HEK293 (cell line): ENCODE measurements around the gene ACOX2.
A peak's percentile ranks its signal among the peaks of the same experiment; 100 is the strongest.
"Not testable (repeated sequence)": the region's sequence is repeated elsewhere in the genome, so short reads cannot be mapped to it uniquely, and the experiment has no call there.

Experiments
- CTCF ChIA-PET: fragments of 350-600 bp; formaldehyde crosslinking; extraction: SDS; loops from one replicate; lab custom pipeline; 2021; ENCODE audit warnings: antibody characterized with exemption; lab: Yijun Ruan, JAX
- POLR2A ChIA-PET: fragments of 300-600 bp; formaldehyde crosslinking; extraction: SDS; loops from one replicate; lab custom pipeline; 2020; ENCODE audit warnings: antibody characterized with exemption, inconsistent platforms; lab: Yijun Ruan, JAX
- H3K27ac ChIP-seq: fragments of 200-500 bp; sonication (Bioruptor generic); 2 replicates; pipeline ENCODE4 v1.5.1; 2014; ENCODE audit warnings: low read depth, low read length, control low read depth, inconsistent platforms; ENCODE audit errors: extremely low read depth
- H3K36me3 ChIP-seq, 2 experiments: fragments of 200-500 bp in 1 of 2; sonication (Bioruptor generic) in 1 of 2; 1 replicate in 1 of 2; 2 replicates in 1 of 2; pipeline ENCODE4 v1.5.1; 2014 to 2017; ENCODE audit warnings: inconsistent platforms in 2 of 2, low read length in 2 of 2; ENCODE audit not compliant: control insufficient read depth in 2 of 2, insufficient read depth in 1 of 2
- H3K4me1 ChIP-seq: fragments of 200-500 bp; sonication (Bioruptor generic); 2 replicates; pipeline ENCODE4 v1.5.1; 2014; ENCODE audit warnings: mild to moderate bottlenecking, low read length, inconsistent platforms; ENCODE audit not compliant: control insufficient read depth, insufficient read depth
- H3K4me3 ChIP-seq: 2 replicates; pipeline ENCODE4 v1.5.1; 2011; ENCODE audit warnings: low read depth, mild to moderate bottlenecking, control low read depth, low read length, moderate library complexity
- H3K9me3 ChIP-seq: fragments of 200-500 bp; sonication (Bioruptor generic); 2 replicates; pipeline ENCODE4 v1.5.1; 2014; ENCODE audit warnings: low read depth, low read length, inconsistent platforms; ENCODE audit not compliant: control insufficient read depth, insufficient read depth
- BCL11A ChIP-seq: fragments of 450-650 bp; formaldehyde crosslinking; IDR thresholded peaks from 2 replicates; pipeline ENCODE4 v1.5.1; 2016; ENCODE audit warnings: low read depth, missing biosample characterization, missing genetic modification characterization
- HOXC10 ChIP-seq: sonication (generic); formaldehyde crosslinking; IDR thresholded peaks from 2 replicates; pipeline ENCODE4 v1.8.1; 2023; ENCODE audit warnings: mild to moderate bottlenecking, missing genetic modification reagents
- HOXD13 ChIP-seq: sonication (generic); formaldehyde crosslinking; IDR thresholded peaks from 2 replicates; pipeline ENCODE4 v1.8.0; 2022; ENCODE audit warnings: missing genetic modification reagents, borderline replicate concordance
- KLF10 ChIP-seq: fragments of 450-650 bp; IDR thresholded peaks from 2 replicates; pipeline ENCODE4 v1.5.1; 2018; ENCODE audit warnings: missing biosample characterization, mild to moderate bottlenecking, missing genetic modification characterization
- SP7 ChIP-seq: fragments of 450-650 bp; formaldehyde crosslinking; IDR thresholded peaks from 2 replicates; pipeline ENCODE4 v1.5.1; 2016; ENCODE audit warnings: missing biosample characterization, missing genetic modification characterization
- ZBTB26 ChIP-seq: fragments of 450-650 bp; formaldehyde crosslinking; optimal IDR thresholded peaks from 2 replicates; pipeline ENCODE3; 2016; ENCODE audit warnings: missing biosample characterization, mild to moderate bottlenecking, missing genetic modification characterization
- ZBTB7A ChIP-seq: fragments of 450-650 bp; formaldehyde crosslinking; IDR thresholded peaks from 2 replicates; pipeline ENCODE4 v1.5.1; 2016; ENCODE audit warnings: low read depth, missing biosample characterization, missing genetic modification characterization
- ZEB2 ChIP-seq: fragments of 450-650 bp; formaldehyde crosslinking; IDR thresholded peaks from 2 replicates; pipeline ENCODE4 v1.5.1; 2016; ENCODE audit warnings: missing biosample characterization, missing genetic modification characterization
- ZFP69B ChIP-seq: fragments of 450-650 bp; formaldehyde crosslinking; IDR thresholded peaks from 2 replicates; pipeline ENCODE4 v1.5.1; 2016; ENCODE audit warnings: missing biosample characterization, missing genetic modification characterization
- ZIC2 ChIP-seq: fragments of 450-650 bp; formaldehyde crosslinking; IDR thresholded peaks from 2 replicates; pipeline ENCODE4 v1.5.1; 2016; ENCODE audit warnings: missing biosample characterization, missing genetic modification characterization
- ZNF132 ChIP-seq: fragments of 450-650 bp; formaldehyde crosslinking; IDR thresholded peaks from 2 replicates; pipeline ENCODE4 v1.5.1; 2017; ENCODE audit warnings: missing biosample characterization, missing genetic modification characterization, borderline replicate concordance
- ZNF146 ChIP-seq: fragments of 450-650 bp; formaldehyde crosslinking; IDR thresholded peaks from 2 replicates; pipeline ENCODE4 v1.5.1; 2016; ENCODE audit warnings: missing biosample characterization, missing genetic modification characterization
- ZNF19 ChIP-seq: fragments of 450-650 bp; formaldehyde crosslinking; IDR thresholded peaks from 2 replicates; pipeline ENCODE4; 2016; ENCODE audit warnings: missing biosample characterization, missing genetic modification characterization, low read depth
- ZNF266 ChIP-seq: fragments of 450-650 bp; formaldehyde crosslinking; IDR thresholded peaks from 2 replicates; pipeline ENCODE4 v1.5.1; 2016; ENCODE audit warnings: missing biosample characterization, missing genetic modification characterization, low read depth
- ZNF292 ChIP-seq: fragments of 450-650 bp; formaldehyde crosslinking; IDR thresholded peaks from 2 replicates; pipeline ENCODE4 v1.5.1; 2016; ENCODE audit warnings: low read depth, missing biosample characterization, missing genetic modification characterization, borderline replicate concordance
- ZNF433 ChIP-seq: fragments of 450-650 bp; formaldehyde crosslinking; IDR thresholded peaks from 2 replicates; pipeline ENCODE4 v1.5.1; 2016; ENCODE audit warnings: missing biosample characterization, missing genetic modification characterization, low read depth
- ZNF518A ChIP-seq: fragments of 450-650 bp; formaldehyde crosslinking; conservative IDR thresholded peaks from 2 replicates; pipeline ENCODE4 v1.5.1; 2016; ENCODE audit warnings: low read depth, missing biosample characterization, missing genetic modification characterization
- ZNF544 ChIP-seq: fragments of 450-650 bp; formaldehyde crosslinking; IDR thresholded peaks from 2 replicates; pipeline ENCODE4 v1.5.0; 2017; ENCODE audit warnings: missing biosample characterization, missing genetic modification characterization
- ZNF629 ChIP-seq: fragments of 450-650 bp; formaldehyde crosslinking; IDR thresholded peaks from 2 replicates; pipeline ENCODE4 v1.5.1; 2017; ENCODE audit warnings: missing biosample characterization, missing genetic modification characterization
- ZNF660 ChIP-seq: fragments of 450-650 bp; IDR thresholded peaks from 2 replicates; pipeline ENCODE4 v1.5.1; 2018; ENCODE audit warnings: missing biosample characterization, mild to moderate bottlenecking, missing genetic modification characterization
- ZNF664 ChIP-seq: fragments of 450-650 bp; formaldehyde crosslinking; IDR thresholded peaks from 2 replicates; pipeline ENCODE4 v1.5.1; 2016; ENCODE audit warnings: missing biosample characterization, missing genetic modification characterization
- ZNF704 ChIP-seq: fragments of 450-650 bp; formaldehyde crosslinking; IDR thresholded peaks from 2 replicates; pipeline ENCODE4 v1.5.1; 2016; ENCODE audit warnings: missing biosample characterization, missing genetic modification characterization
- ZNF785 ChIP-seq: fragments of 450-650 bp; formaldehyde crosslinking; IDR thresholded peaks from 2 replicates; pipeline ENCODE4 v1.5.1; 2016; ENCODE audit warnings: missing biosample characterization, missing genetic modification characterization
- TF ChIP-seq, protein P1 (sequence below): fragments of 450-650 bp; formaldehyde crosslinking; IDR thresholded peaks from 2 replicates; pipeline ENCODE4 v1.5.1; 2016; ENCODE audit warnings: missing biosample characterization, missing genetic modification characterization

Gene ACOX2

DNA sequence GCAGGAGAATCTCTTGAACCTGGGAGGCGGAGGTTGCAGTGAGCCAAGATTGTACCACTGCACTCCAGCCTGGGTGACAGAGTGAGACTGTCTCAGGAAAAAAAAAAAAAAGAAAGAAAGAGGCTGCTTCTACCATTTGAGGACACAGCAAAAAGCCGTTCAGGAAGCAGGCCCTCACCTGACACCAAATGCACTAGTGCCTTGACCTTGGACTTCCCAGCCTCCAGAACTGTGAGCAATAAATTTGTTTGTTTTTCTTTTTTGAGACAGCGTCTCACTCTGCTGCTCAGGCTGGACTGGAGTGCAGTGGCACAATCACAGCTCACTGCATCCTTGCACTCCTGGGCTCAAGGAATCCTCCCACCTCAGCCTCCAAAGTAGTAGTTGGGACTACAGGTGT is 9.6 kb downstream of the ACOX2 start:
- H3K36me3 ChIP-seq, result not testable (repeated sequence)
- POLR2A ChIA-PET, result interaction anchor here (1.1 kb wide), 1 partner anchor 34 kb away, joined by 3 read pairs; no protein-coding TSS in a partner anchor
- CTCF ChIA-PET, result interaction anchor here (1.2 to 1.7 kb wide), 2 partner anchors 8 to 36 kb away, joined by 3 to 4 read pairs; no protein-coding TSS in a partner anchor

GRCh38 chr3:58526515-58526957 is 10.5 kb downstream of the ACOX2 start:
- H3K9me3 ChIP-seq, result no peaks in the 10 kb centered on the region
- no peak overlapping the region for H3K27ac ChIP-seq
- no peaks in the 10 kb centered on the region for H3K36me3 ChIP-seq
- H3K4me3 ChIP-seq, result no peak overlapping the region
- CTCF ChIA-PET, result interaction anchor here (0.6 to 0.7 kb wide), 2 partner anchors 32 to 221 kb away, joined by 3 read pairs; partner anchors contain the start of gene RPP14
- no peaks in the 10 kb centered on the region; the same call in 1 of the 2 replicates for H3K4me1 ChIP-seq
- POLR2A ChIA-PET, result interaction anchor here (1.1 kb wide), 1 partner anchor 33 kb away, joined by 3 read pairs; no protein-coding TSS in a partner anchor
- no peak for TF ChIP-seq ZNF544 (tag by site-specific recombination)
- TF ChIP-seq KLF10 (tag by site-specific recombination), result peak; percentile 47; the same call in 1 of the 2 replicates
- TF ChIP-seq ZNF132 (tag by site-specific recombination), result no peak
- TF ChIP-seq, protein P1, sequence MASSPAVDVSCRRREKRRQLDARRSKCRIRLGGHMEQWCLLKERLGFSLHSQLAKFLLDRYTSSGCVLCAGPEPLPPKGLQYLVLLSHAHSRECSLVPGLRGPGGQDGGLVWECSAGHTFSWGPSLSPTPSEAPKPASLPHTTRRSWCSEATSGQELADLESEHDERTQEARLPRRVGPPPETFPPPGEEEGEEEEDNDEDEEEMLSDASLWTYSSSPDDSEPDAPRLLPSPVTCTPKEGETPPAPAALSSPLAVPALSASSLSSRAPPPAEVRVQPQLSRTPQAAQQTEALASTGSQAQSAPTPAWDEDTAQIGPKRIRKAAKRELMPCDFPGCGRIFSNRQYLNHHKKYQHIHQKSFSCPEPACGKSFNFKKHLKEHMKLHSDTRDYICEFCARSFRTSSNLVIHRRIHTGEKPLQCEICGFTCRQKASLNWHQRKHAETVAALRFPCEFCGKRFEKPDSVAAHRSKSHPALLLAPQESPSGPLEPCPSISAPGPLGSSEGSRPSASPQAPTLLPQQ (tag by site-specific recombination), result peak; percentile 69
- peak; percentile 19; the same call in 1 of the 2 replicates for TF ChIP-seq ZIC2 (tag by site-specific recombination)
- no peak for TF ChIP-seq HOXD13
- TF ChIP-seq ZNF660, result peak; percentile 72; the same call in 1 of the 2 replicates
- TF ChIP-seq ZNF518A (tag by site-specific recombination), result peak; percentile 36; the same call in 1 of the 2 replicates
- TF ChIP-seq HOXC10 (CRISPR knock-in tag), result no peak
- TF ChIP-seq ZBTB26 (tag by site-specific recombination), result peak; percentile 17
- TF ChIP-seq ZBTB7A, result no peak
- TF ChIP-seq ZNF664 (tag by site-specific recombination), result peak; percentile 92
- TF ChIP-seq ZEB2 (tag by site-specific recombination), result 0 out of 2 replicates have a peak, but pooled peaks have one; percentile 26
- peak; percentile 65 for TF ChIP-seq ZNF629 (tag by site-specific recombination)
- TF ChIP-seq ZNF704 (tag by site-specific recombination), result no peak
- TF ChIP-seq ZNF292 (tag by site-specific recombination), result no peak
- peak; percentile 66 for TF ChIP-seq ZFP69B (tag by site-specific recombination)
- peak; percentile 78 for TF ChIP-seq SP7
- no peak for TF ChIP-seq ZNF146 (tag by site-specific recombination)
- no peak for TF ChIP-seq ZNF433 (tag by site-specific recombination)
- TF ChIP-seq ZNF19 (tag by site-specific recombination), result no peak
- no peak for TF ChIP-seq BCL11A (tag by site-specific recombination)
- TF ChIP-seq ZNF785 (tag by site-specific recombination), result no peak

More for the DNA sequence above, 9.6 kb downstream of the ACOX2 start:
- TF ChIP-seq ZNF266 (tag by site-specific recombination), result 0 out of 2 replicates have a peak, but pooled peaks have one; percentile 39
- H3K4me1 ChIP-seq, H3K27ac ChIP-seq, H3K4me3 ChIP-seq, H3K9me3 ChIP-seq: not testable (repeated sequence)
